T47D (cell line): ENCODE measurements around the gene LGALS9C.
"Not testable (repeated sequence)": the region's sequence is repeated elsewhere in the genome, so short reads cannot be mapped to it uniquely, and the experiment has no call there.

Source experiments
- DNase-seq, 2 experiments: peaks; one replicate each; pipeline versions ENCODE4 v3.0.0 to v3.0.0-alpha.2; 2011 to 2012; ENCODE audit warnings: low read depth in 1 of 2, low spot score in 1 of 2
- in situ Hi-C: cut with HindIII; loops from 2 replicates; pipeline ENCODE4 v1.10.0; 2016; ENCODE audit warnings: low sequenced_read_pairs, low pct_unique_long_range_greater_than_20kb

LGALS9C gene

GRCh38 chr17:18476508-18477308 lies at the start of gene LGALS9C:
TSS of gene LGALS9C (plus strand) at chr17:18476789. CDS start at chr17:18476855, 66 bp downstream.
- in situ Hi-C loops, DNase-seq: not testable (repeated sequence)

GRCh38 chr17:18432206-18432605 lies 44.4 kb upstream of the LGALS9C start:
- DNase-seq, in situ Hi-C loops: not testable (repeated sequence)

GRCh38 chr17:18439465-18439870 lies 37.1 kb upstream of the LGALS9C start:
- DNase-seq, in situ Hi-C loops: not testable (repeated sequence)

GRCh38 chr17:18442093-18442492 lies 34.5 kb upstream of the LGALS9C start:
- DNase-seq, in situ Hi-C loops: not testable (repeated sequence)

GRCh38 chr17:18442532-18442931 lies 34.1 kb upstream of the LGALS9C start:
- DNase-seq, in situ Hi-C loops: not testable (repeated sequence)

- in situ Hi-C loops, DNase-seq: not testable (repeated sequence)
These were observed 28.9 kb upstream of the LGALS9C start for GRCh38 chr17:18447476-18448205.

- DNase-seq, in situ Hi-C loops: not testable (repeated sequence)
These were observed 28.3 kb upstream of the LGALS9C start for GRCh38 chr17:18448311-18448710.

GRCh38 chr17:18449833-18450232 lies 26.8 kb upstream of the LGALS9C start:
- in situ Hi-C loops, DNase-seq: not testable (repeated sequence)

- in situ Hi-C loops, DNase-seq: not testable (repeated sequence)
These were observed 25.6 kb upstream of the LGALS9C start for GRCh38 chr17:18450998-18451397.

GRCh38 chr17:18451969-18452368 lies 24.6 kb upstream of the LGALS9C start:
- in situ Hi-C loops, DNase-seq: not testable (repeated sequence)

GRCh38 chr17:18459035-18459434 lies 17.6 kb upstream of the LGALS9C start:
- in situ Hi-C loops, DNase-seq: not testable (repeated sequence)

- DNase-seq, result not testable (repeated sequence)
These were observed 12.6 kb upstream of the LGALS9C start for GRCh38 chr17:18463831-18464502.

GRCh38 chr17:18466250-18466983 lies 10.2 kb upstream of the LGALS9C start:
- in situ Hi-C loops, DNase-seq: not testable (repeated sequence)

More at GRCh38 chr17:18463831-18464502, 12.6 kb upstream of the LGALS9C start:
- in situ Hi-C loops, result not testable (repeated sequence)

GRCh38 chr17:18467001-18467400 lies 9.6 kb upstream of the LGALS9C start:
- in situ Hi-C loops, DNase-seq: not testable (repeated sequence)

GRCh38 chr17:18468472-18469171 lies 8.0 kb upstream of the LGALS9C start:
- in situ Hi-C loops, DNase-seq: not testable (repeated sequence)

GRCh38 chr17:18469837-18470236 lies 6.8 kb upstream of the LGALS9C start:
- DNase-seq, in situ Hi-C loops: not testable (repeated sequence)
